ENCODE measurements around the gene KAT2A.

KAT2A gene

GRCh38 chr17:42087042-42087701, 34.0 kb downstream of the KAT2A start:
- no peaks in the 10 kb centered on the region for H3K9me3 ChIP-seq (ENCODE audit: control insufficient read depth, insufficient read depth, low read depth, low read length)
- ChIA-PET CTCF (interaction anchor here (0.6 to 2.0 kb wide), 5 partner anchors 13 to 33 kb away, joined by 3 to 10 read pairs (median 4); no protein-coding TSS in a partner anchor), POLR2A (interaction anchor here (0.7 kb wide), 1 partner anchor 419 kb away, joined by 3 read pairs; no protein-coding TSS in a partner anchor)
- H3K36me3 ChIP-seq (ENCODE audit: control insufficient read depth in 2 of 2, insufficient read depth in 1 of 2, low read length in 2 of 2): no peaks in the 10 kb centered on the region
- no peak overlapping the region for H3K27ac ChIP-seq (ENCODE audit: extremely low read depth, low read depth, low read length)
- no peak overlapping the region for H3K4me3 ChIP-seq (ENCODE audit: low read depth, low read length)
- TF ChIP-seq FEZF1 (tag by site-specific recombination; IDR thresholded peaks at IDR 0.05) (peak; percentile 62), PRDM6 (tag by site-specific recombination; IDR thresholded peaks at IDR 0.05) (peak; percentile 89), ZNF521 (tag by site-specific recombination; IDR thresholded peaks at IDR 0.05) (no peak)
- H3K4me1 ChIP-seq (ENCODE audit: control insufficient read depth, insufficient read depth, low read length): peaks cover 5% of the 10 kb centered on the region

- no peak for TF ChIP-seq ZNF670 (tag by site-specific recombination; IDR thresholded peaks at IDR 0.05; ENCODE audit: low read depth)
- TF ChIP-seq KLF1 (tag by site-specific recombination; IDR thresholded peaks at IDR 0.05): no peak
- no peak for TF ChIP-seq ZBTB17 (tag by site-specific recombination; IDR thresholded peaks at IDR 0.05)
- no peak for TF ChIP-seq EGR2 (tag by site-specific recombination; IDR thresholded peaks at IDR 0.05; ENCODE audit: low read depth)
- TF ChIP-seq ZNF416 (tag by site-specific recombination; IDR thresholded peaks at IDR 0.05): no peak
- TF ChIP-seq ZNF48 (tag by site-specific recombination; IDR thresholded peaks at IDR 0.05): no peak
- TF ChIP-seq ZSCAN16 (tag by site-specific recombination; IDR thresholded peaks at IDR 0.05): no peak
- peak; percentile 91 for TF ChIP-seq SCRT2 (tag by site-specific recombination; IDR thresholded peaks at IDR 0.05)
- no peak for TF ChIP-seq OSR2 (tag by site-specific recombination; IDR thresholded peaks at IDR 0.05)
- peak; percentile 61 for TF ChIP-seq SCRT1 (tag by site-specific recombination; IDR thresholded peaks at IDR 0.05; ENCODE audit: borderline replicate concordance)
- TF ChIP-seq ZNF10 (tag by site-specific recombination; IDR thresholded peaks at IDR 0.05): no peak
- no peak for TF ChIP-seq ZNF600 (tag by site-specific recombination; IDR thresholded peaks at IDR 0.05)
- no peak for TF ChIP-seq ZFHX2 (tag by site-specific recombination; conservative IDR thresholded peaks at IDR 0.05)
- TF ChIP-seq KLF10 (tag by site-specific recombination; IDR thresholded peaks at IDR 0.05): no peak
- no peak for TF ChIP-seq ZNF747 (tag by site-specific recombination; IDR thresholded peaks at IDR 0.05)
- TF ChIP-seq ZNF510 (tag by site-specific recombination; IDR thresholded peaks at IDR 0.05; ENCODE audit: insufficient replicate concordance): no peak
- no peak for TF ChIP-seq ZNF830 (tag by site-specific recombination; IDR thresholded peaks at IDR 0.05; ENCODE audit: low read depth)
- peak; percentile 71 for TF ChIP-seq ZIC2 (tag by site-specific recombination; IDR thresholded peaks at IDR 0.05)
- no peak for TF ChIP-seq ZFP69B (tag by site-specific recombination; IDR thresholded peaks at IDR 0.05)
- TF ChIP-seq ZNF155 (tag by site-specific recombination; IDR thresholded peaks at IDR 0.05): no peak
- no peak for TF ChIP-seq ZBTB6 (tag by site-specific recombination; IDR thresholded peaks at IDR 0.05)
- TF ChIP-seq ZNF248 (tag by site-specific recombination; IDR thresholded peaks at IDR 0.05): no peak
- no peak for TF ChIP-seq ELK4 (IDR thresholded peaks at IDR 0.05; ENCODE audit: borderline replicate concordance, low read depth, low read length)
- TF ChIP-seq ZBTB7A (tag by site-specific recombination; IDR thresholded peaks at IDR 0.05; ENCODE audit: low read depth): no peak
- no peak for TF ChIP-seq ZFP41 (tag by site-specific recombination; IDR thresholded peaks at IDR 0.05; ENCODE audit: borderline replicate concordance)
- no peak for TF ChIP-seq ZSCAN5A (tag by site-specific recombination; IDR thresholded peaks at IDR 0.05)
- H3K27ac ChIP-seq (ENCODE audit: extremely low read depth, low read depth, low read length): no peak overlapping the region
- no peaks in the 10 kb centered on the region for H3K9me3 ChIP-seq (ENCODE audit: control insufficient read depth, insufficient read depth, low read depth, low read length)
- ChIA-PET CTCF (interaction anchor here (0.6 to 3.8 kb wide), 5 partner anchors 10 to 332 kb away, joined by 4 to 29 read pairs (median 5); no protein-coding TSS in a partner anchor), POLR2A (no interaction called here)
- no peaks in the 10 kb centered on the region for H3K36me3 ChIP-seq (ENCODE audit: control insufficient read depth in 2 of 2, insufficient read depth in 1 of 2, low read length in 2 of 2)
- H3K4me3 ChIP-seq (ENCODE audit: low read depth, low read length): no peak overlapping the region
- no peaks in the 10 kb centered on the region for H3K4me1 ChIP-seq (ENCODE audit: control insufficient read depth, insufficient read depth, low read length)
These were observed 39.5 kb downstream of the KAT2A start for GRCh38 chr17:42081516-42082129.
